D721Med (cell line): ENCODE data around the gene ATAD1.

Experiments used
- DNase-seq: peaks from one replicate; pipeline ENCODE4 v3.0.0; 2011; ENCODE audit warnings: low spot score; ENCODE audit not compliant: insufficient read length
- FAIRE-seq: peaks from 2 replicates; lab custom pipeline; 2011; peaks lifted over from hg19 to GRCh38; lab: Jason Lieb, UNC
- CTCF ChIP-seq: IDR thresholded peaks from 2 replicates; pipeline ENCODE4 v1.5.1; 2012; ENCODE audit warnings: mild to moderate bottlenecking, control low read depth; ENCODE audit not compliant: insufficient read depth; ENCODE audit errors: missing control alignments

The ATAD1 gene

DNA sequence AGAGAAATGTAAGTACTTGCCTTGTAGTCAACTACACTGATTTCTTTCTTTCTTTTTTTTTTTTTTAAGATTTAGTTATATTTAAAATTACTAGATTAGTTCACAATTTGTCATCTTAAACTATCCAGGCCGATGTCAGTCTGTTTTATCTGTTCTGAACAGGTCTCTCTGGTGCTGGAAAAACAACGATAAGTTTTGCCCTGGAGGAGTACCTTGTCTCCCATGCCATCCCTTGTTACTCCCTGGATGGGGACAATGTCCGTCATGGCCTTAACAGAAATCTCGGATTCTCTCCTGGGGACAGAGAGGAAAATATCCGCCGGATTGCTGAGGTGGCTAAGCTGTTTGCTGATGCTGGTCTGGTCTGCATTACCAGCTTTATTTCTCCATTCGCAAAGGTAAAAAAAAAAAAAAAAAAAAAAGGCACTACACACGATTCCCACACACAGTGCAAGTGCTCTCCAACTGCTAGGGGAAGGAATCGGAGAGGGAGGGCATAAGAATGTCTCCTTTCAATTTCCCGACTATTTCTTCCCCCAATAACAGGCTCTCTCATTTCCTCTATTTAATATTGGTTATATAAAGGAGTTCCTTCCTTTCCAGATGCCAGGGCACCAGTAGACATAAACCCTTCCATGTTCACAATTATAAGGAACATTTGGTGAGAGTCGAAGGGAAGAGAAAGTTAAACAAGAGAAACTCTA is 105.0 kb downstream of the ATAD1 start:
- no peak for FAIRE-seq
- TF ChIP-seq CTCF, result no peak
- DNase-seq, result no peak

DNA sequence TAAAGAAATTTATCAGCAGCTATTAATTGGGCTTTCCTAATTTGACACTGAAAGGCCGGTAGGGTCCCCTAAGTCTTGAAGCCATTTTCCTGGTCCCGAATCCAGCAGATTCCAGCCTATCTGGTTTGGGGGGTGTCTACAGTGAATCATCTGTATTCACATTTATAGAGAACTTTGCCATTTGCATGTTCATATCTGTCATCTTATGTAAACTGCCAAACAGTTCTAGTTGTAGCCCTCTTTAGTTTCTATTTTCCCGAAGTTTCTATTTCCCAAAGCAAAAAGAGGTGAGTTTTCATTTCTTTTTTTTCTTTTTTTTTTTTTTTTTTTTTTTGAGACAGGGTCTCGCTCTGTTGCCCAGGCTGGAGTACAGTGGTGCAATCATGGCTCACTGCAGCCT is 110.8 kb downstream of the ATAD1 start:
- FAIRE-seq (no peak), DNase-seq (no peak)
- TF ChIP-seq CTCF, result no peak

DNA sequence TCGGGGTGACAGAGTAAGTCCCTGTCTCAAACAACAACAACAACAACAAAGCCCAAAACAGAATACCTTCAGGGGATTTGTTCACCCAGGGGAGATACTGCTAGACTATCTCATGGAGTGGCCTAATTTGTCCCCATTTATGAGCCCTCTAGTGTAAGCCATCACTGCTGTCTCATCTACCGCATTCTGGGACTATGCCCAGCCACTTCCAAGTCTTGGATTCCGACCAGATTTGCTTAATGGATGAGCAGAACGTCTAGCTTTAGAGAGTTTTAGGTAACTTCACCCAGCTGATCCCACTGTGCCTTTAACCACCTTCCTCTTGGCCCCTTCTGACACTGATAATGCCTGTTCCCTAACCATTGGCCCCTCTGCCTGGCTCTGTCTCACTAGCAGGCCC is 111.3 kb downstream of the ATAD1 start:
- FAIRE-seq (no peak), DNase-seq (no peak)
- no peak for TF ChIP-seq CTCF

- no peak for TF ChIP-seq CTCF
- DNase-seq (no peak), FAIRE-seq (no peak)
Observed at GRCh38 chr10:87705339-87705738, 112.7 kb downstream of the ATAD1 start.

DNA sequence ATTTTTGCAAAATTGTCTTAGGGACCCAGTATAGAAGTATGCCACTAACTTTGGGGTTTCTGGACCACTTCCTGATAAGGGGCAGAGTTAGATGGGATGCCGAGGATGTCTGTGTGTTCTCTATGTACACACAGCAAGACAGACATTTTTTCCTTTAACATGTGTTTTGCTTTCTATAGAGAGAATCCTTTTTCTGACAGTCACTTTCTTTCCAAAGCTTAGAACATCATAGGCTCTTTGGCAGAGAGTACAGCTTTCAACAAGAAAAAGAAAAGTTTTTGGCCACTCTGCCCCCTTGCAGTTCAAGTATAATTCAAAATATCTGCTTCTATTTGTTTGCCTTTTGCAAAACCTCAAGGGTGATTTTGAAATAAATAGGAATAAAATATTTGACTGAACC is 114.3 kb downstream of the ATAD1 start:
- FAIRE-seq, result no peak
- no peak for TF ChIP-seq CTCF
- DNase-seq, result no peak

DNA sequence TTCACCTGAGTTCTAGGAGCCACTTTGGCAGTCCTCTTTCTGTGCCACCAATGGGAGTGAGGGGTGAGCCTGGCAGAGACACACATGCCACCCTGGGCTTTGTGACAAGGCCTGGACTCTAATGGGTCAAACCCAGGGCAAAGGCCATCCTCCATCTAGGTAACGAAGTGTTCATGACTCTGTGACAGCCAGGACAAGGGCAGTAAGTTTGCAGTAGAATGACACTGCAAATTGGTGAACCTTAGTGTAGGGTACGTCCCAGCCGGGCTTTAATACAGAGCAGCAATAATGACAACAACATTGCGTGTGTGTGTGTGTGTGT is 115.1 kb downstream of the ATAD1 start:
- no peak for TF ChIP-seq CTCF
- DNase-seq (no peak), FAIRE-seq (no peak)

DNA sequence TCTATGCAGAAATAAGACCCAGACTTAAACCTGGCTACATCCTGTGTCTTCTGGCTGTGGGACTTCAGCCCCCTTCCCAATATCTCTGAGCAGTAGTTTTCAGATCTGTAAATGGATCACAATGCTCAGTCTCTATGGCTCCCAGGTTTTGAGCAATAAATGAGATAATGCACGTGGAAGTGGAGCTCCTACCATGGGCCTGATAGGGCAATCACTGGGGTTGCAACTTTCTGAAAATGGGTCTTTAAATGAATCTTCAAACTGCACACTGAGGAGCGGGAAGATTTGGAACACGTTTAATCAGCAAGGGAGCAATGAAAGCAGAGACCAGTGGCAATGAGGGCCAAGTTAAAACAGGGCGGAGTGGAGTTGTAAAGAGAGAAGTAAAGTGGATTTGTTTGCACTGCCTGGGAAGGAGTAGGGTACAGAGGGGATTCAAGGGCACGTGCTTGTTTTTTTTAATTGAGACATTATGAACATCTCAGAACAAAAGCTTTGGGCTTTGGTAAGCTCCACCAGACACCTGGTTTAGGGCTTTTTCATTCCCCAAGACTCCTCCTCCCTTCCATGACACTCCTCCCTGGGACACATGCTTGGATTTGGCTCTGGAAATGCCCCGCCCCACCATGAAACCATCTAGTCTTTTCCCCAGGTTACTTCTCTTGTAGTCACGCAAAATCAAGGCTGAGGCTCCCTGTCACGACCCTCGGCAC is 115.6 kb downstream of the ATAD1 start:
- DNase-seq (no peak), FAIRE-seq (no peak)
- no peak for TF ChIP-seq CTCF
